HCT116 (cell line): ENCODE measurements around the gene RNF152.

Source experiments
- EGR1 ChIP-seq: IDR thresholded peaks from 2 replicates; pipeline ENCODE4 v1.6.1; 2012; ENCODE audit warnings: low read depth
- ELF1 ChIP-seq: IDR thresholded peaks from 2 replicates; pipeline ENCODE4 v1.6.1; 2012; ENCODE audit warnings: low read depth, borderline replicate concordance
- EZH2 ChIP-seq: fragments of 200-600 bp; sonication (generic); IDR thresholded peaks from 2 replicates; pipeline ENCODE4 v1.6.1; 2017; ENCODE audit warnings: antibody characterized with exemption, mixed run types
- EZH2phosphoT487 ChIP-seq: fragments of 200-600 bp; IDR thresholded peaks from 2 replicates; pipeline ENCODE4 v1.6.1; 2018; ENCODE audit warnings: antibody characterized with exemption, borderline replicate concordance
- MAX ChIP-seq: IDR thresholded peaks from 2 replicates; pipeline ENCODE4 v1.6.1; 2012
- POLR2A ChIP-seq: IDR thresholded peaks from 2 replicates; pipeline ENCODE4 v1.7.0; 2011; ENCODE audit warnings: borderline replicate concordance; ENCODE audit not compliant: insufficient read depth, insufficient read length; ENCODE audit errors: extremely low read depth
- RAD21 ChIP-seq: IDR thresholded peaks from 2 replicates; pipeline ENCODE4 v1.6.1; 2012; ENCODE audit warnings: low read depth, mild to moderate bottlenecking
- REST ChIP-seq: IDR thresholded peaks from 2 replicates; pipeline ENCODE4 v1.6.1; 2012; ENCODE audit warnings: low read depth
- SIN3A ChIP-seq: IDR thresholded peaks from 2 replicates; pipeline ENCODE4 v1.6.1; 2012; ENCODE audit warnings: low read depth
- YY1 ChIP-seq: IDR thresholded peaks from 2 replicates; pipeline ENCODE4 v1.6.1; 2011; ENCODE audit warnings: low read length, low read depth, moderate library complexity, mild to moderate bottlenecking; ENCODE audit not compliant: insufficient replicate concordance; ENCODE audit errors: extremely low read depth
- ZFX ChIP-seq: fragments of 450-650 bp; IDR thresholded peaks from 2 replicates; pipeline ENCODE4 v1.6.1; 2017
- ZNF274 ChIP-seq: fragments of 200-500 bp; sonication (Bioruptor generic); IDR thresholded peaks from 2 replicates; pipeline ENCODE4 v1.6.1; 2014; ENCODE audit warnings: mild to moderate bottlenecking, low read depth, low read length, inconsistent platforms
- TF ChIP-seq, protein P1 (sequence below), 3 experiments: fragments of 200-600 bp in 1 of 3; sonication (generic) in 1 of 3; IDR thresholded peaks in 2 of 3; conservative IDR thresholded peaks in 1 of 3; 2 replicates each; pipeline ENCODE4 v1.5.1; 2012 to 2017; ENCODE audit warnings: low read depth in 2 of 3, low read length in 2 of 3, antibody characterized with exemption in 1 of 3, borderline replicate concordance in 1 of 3, control low read depth in 1 of 3, mild to moderate bottlenecking in 1 of 3, mixed read lengths in 1 of 3, mixed run types in 1 of 3, moderate library complexity in 1 of 3; ENCODE audit not compliant: insufficient read depth in 1 of 3

DNA sequence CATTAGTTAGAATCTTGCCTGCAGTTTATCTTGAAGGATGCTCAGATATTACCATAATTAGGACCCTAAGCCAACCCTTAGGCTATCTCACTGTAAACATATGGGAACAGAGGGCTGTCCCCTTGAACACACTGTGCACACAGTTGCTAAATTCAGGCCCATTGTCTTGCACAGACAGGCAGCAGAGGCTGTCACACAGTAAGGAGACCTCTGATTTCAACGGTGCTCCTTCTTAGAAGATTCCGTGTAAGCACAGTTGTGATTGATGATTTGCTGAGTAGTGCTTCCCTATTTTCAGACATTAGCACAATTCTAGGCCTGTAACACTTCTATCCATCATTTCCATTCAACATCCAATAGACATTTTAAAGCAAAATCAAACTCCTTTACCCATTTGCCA, 108.0 kb downstream of the RNF152 start:
- TF ChIP-seq, protein P1, sequence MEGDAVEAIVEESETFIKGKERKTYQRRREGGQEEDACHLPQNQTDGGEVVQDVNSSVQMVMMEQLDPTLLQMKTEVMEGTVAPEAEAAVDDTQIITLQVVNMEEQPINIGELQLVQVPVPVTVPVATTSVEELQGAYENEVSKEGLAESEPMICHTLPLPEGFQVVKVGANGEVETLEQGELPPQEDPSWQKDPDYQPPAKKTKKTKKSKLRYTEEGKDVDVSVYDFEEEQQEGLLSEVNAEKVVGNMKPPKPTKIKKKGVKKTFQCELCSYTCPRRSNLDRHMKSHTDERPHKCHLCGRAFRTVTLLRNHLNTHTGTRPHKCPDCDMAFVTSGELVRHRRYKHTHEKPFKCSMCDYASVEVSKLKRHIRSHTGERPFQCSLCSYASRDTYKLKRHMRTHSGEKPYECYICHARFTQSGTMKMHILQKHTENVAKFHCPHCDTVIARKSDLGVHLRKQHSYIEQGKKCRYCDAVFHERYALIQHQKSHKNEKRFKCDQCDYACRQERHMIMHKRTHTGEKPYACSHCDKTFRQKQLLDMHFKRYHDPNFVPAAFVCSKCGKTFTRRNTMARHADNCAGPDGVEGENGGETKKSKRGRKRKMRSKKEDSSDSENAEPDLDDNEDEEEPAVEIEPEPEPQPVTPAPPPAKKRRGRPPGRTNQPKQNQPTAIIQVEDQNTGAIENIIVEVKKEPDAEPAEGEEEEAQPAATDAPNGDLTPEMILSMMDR (IDR thresholded peaks at IDR 0.05 in 2 of 3, conservative IDR thresholded peaks at IDR 0.05 in 1 of 3; ENCODE audit: borderline replicate concordance in 1 of 3, insufficient read depth in 1 of 3, low read depth in 2 of 3, low read length in 2 of 3) = no peak
- TF ChIP-seq POLR2A (no peak), SIN3A (no peak), ZNF274 (no peak), EGR1 (no peak), MAX (no peak), EZH2 (no peak), EZH2phosphoT487 (no peak), REST (no peak), ZFX (no peak), YY1 (no peak), ELF1 (no peak), RAD21 (no peak)
